ENCODE measurements around the gene PRM2. TPM values are rescaled to one million over a fixed set of nuclear protein-coding genes. Genes with fewer than 3 reads are reported as not detected.

The PRM2 gene, protein sequence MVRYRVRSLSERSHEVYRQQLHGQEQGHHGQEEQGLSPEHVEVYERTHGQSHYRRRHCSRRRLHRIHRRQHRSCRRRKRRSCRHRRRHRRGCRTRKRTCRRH
- total RNA-seq = not detected
- polyA plus RNA-seq = not detected
- long read RNA-seq, donor 1 = 0 reads
- long read RNA-seq, donor 2 = 0 reads

GRCh38 chr16:11276143-11276895, at the start of gene PRM2:
PRM2 (minus strand) TSS chr16:11276480; CDS start chr16:11276370, 110 bp downstream.
- TF ChIP-seq CTCF (IDR thresholded peaks at IDR 0.05) = no peak
- DNase-seq (no peak), ATAC-seq (no peak)
- Histone ChIP-seq H3K27me3 (ENCODE audit: insufficient read depth in 3 of 3, low read length in 2 of 3) (no peaks in the 10 kb centered on the region), H3K36me3 (ENCODE audit: insufficient read depth in 1 of 2, low read depth in 1 of 2) (no peaks in the 10 kb centered on the region), H3K9me3 (no peaks in the 10 kb centered on the region), H3K4me1 (no peaks in the 10 kb centered on the region), H3K4me3 (no peak within 1 kb of the TSS), H3K27ac (no peak within 1 kb of the TSS)
- intact Hi-C loops (cut with DNase I) = no loop called here
- 87 to 93% (median 89%) methylated on average over 24 to 26 of the region's 26 CpGs for WGBS, 3 donors

DNA sequence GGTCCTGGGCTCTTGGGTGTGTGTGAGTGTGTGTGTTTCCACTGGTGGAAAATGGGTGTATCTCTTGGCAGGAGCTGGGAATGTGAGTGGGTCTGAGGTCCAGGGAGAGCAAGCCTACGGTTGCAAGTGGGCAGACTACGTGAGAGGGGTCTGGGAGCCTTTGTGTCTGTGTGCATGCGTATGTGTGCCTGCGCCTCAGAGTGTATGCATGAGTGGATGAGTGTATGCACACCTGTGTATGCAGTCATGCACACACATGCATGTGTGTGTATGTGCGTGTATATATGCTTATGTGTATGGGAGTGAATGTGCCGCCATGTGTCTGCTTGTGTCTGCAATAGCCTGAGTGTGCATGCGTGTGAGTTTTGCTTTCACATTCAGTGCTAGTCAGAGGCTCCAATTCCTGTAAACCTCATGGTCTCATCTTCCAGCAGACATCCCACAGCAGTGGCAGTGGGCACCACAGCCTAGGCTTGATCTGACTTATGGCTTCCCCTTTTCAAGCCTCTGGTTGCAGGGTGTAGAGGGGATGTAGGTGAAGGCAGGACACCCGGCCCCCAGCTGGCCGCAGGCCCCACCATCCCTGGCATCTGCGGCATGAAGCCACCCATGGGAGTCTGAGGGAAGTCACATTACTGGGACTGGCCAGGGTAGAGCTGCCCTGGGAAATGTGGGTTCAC, 49.3 kb upstream of the PRM2 start:
- DNase-seq (no peak), ATAC-seq (peak in 1 of 4 donors; percentile 14)
- Histone ChIP-seq H3K4me1 (no peaks in the 10 kb centered on the region), H3K9me3 (no peaks in the 10 kb centered on the region), H3K27ac (no peak overlapping the region), H3K36me3 (ENCODE audit: insufficient read depth in 1 of 2, low read depth in 1 of 2) (no peaks in the 10 kb centered on the region), H3K27me3 (ENCODE audit: insufficient read depth in 3 of 3, low read length in 2 of 3) (no peaks in the 10 kb centered on the region), H3K4me3 (no peak overlapping the region)
- no peak for TF ChIP-seq CTCF (IDR thresholded peaks at IDR 0.05)
- WGBS, 3 donors = 73 to 88% (median 82%) methylated on average over 10 of the region's 10 CpGs
- intact Hi-C loops (cut with DNase I) = no loop called here

DNA sequence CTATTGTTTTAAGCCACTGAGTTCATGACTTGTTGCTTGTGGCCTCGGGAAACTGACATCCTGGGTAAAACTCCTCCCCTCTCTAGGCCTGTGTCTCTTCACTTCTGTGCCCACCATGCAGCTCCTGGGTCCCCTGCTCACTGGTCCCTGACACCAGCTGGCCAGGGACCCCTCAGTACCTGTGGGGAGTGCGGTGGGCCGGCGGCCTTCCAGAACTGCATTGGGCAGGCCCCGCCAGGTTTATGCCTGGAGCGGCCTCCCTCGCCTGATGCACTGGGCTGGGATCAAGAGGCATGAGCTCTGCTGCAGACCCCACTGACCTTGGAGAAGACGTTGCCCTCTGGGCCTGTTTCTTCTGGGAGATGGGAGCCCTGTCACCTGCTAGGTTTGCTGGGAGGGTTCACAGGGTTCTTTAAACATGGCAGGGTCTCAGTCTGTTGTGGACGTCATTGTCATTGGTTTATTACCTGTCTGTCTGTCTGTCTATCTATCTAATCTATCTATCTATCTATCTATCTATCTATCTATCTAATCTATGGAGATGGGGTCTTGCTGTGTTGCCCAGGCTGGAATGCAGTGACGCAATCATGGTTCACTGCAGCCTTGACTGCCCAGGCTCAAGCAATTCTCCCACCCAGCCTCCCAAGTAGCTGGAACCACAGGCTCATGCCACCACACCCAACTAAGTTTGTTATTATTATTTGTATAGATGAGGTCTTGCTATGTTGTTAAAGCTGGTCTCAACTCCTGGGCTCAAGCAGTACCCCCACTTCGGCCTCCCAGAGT, 47.5 kb upstream of the PRM2 start:
- DNase-seq = no peak
- no peak overlapping the region for H3K4me3 ChIP-seq
- no peaks in the 10 kb centered on the region for H3K4me1 ChIP-seq
- H3K36me3 ChIP-seq (ENCODE audit: insufficient read depth in 1 of 2, low read depth in 1 of 2) = no peaks in the 10 kb centered on the region
- TF ChIP-seq CTCF (IDR thresholded peaks at IDR 0.05) = no peak
- 88 to 89% (median 88%) methylated on average over 11 of the region's 11 CpGs for WGBS, 3 donors
- H3K9me3 ChIP-seq = no peaks in the 10 kb centered on the region
- intact Hi-C loops (cut with DNase I) = no loop called here
- ATAC-seq = no peak
- H3K27me3 ChIP-seq (ENCODE audit: insufficient read depth in 3 of 3, low read length in 2 of 3) = no peaks in the 10 kb centered on the region
- no peak overlapping the region for H3K27ac ChIP-seq

DNA sequence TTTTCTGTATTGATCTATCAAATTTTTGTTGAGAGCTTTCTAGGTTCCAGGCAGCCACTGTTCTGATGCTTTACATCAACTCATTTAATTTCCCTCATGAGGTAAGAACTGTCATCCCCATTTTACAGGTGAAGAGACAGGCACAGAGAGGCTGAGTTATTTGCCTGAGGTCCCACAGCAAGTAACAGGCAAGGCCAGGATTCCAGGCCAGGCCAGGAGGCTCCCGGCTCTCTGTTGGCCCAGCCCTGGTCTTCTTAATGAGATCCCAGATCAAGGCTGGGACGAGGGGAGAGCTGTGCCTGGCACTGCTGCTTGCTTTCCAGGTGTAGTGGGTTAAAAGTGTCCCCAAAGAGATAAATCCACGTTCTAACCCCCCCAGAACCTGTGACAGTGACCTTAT, 46.5 kb upstream of the PRM2 start:
- intact Hi-C loops (cut with DNase I) = no loop called here
- ATAC-seq = no peak

More for the DNA sequence above, 46.5 kb upstream of the PRM2 start:
- H3K27ac ChIP-seq = no peak overlapping the region
- no peaks in the 10 kb centered on the region for H3K9me3 ChIP-seq
- H3K36me3 ChIP-seq (ENCODE audit: insufficient read depth in 1 of 2, low read depth in 1 of 2) = no peaks in the 10 kb centered on the region
- WGBS, 3 donors = 68 to 75% (median 74%) methylated on average over 3 of the region's 3 CpGs
- no peak for TF ChIP-seq CTCF (IDR thresholded peaks at IDR 0.05)
- no peak overlapping the region for H3K4me3 ChIP-seq
- no peaks in the 10 kb centered on the region for H3K27me3 ChIP-seq (ENCODE audit: insufficient read depth in 3 of 3, low read length in 2 of 3)
- no peaks in the 10 kb centered on the region for H3K4me1 ChIP-seq
- DNase-seq = no peak

All from psoas muscle (tissue), 8 donors.